ENCODE measurements around the gene CFI.

- TF ChIP-seq CTCF (conservative IDR thresholded peaks at IDR 0.05; ENCODE audit: low read length) (no peak), EZH2phosphoT487 (IDR thresholded peaks at IDR 0.05; ENCODE audit: borderline replicate concordance, low read depth, low read length) (no peak)
Observed at GRCh38 chr4:109764376-109764775, 37.4 kb downstream of the CFI start.
